ENCODE results near the gene FZD7.
A peak's percentile ranks its signal among the peaks of the same experiment; 100 is the strongest.

Gene FZD7

GRCh38 chr2:202022755-202023154 lies 10.9 kb upstream of the FZD7 start:
- no peak for DNase-seq
- TF ChIP-seq GATA1 (IDR thresholded peaks at IDR 0.05; ENCODE audit: low read depth, low read length) (no peak), POLR2A (IDR thresholded peaks at IDR 0.05; ENCODE audit: low read length) (no peak)

DNA sequence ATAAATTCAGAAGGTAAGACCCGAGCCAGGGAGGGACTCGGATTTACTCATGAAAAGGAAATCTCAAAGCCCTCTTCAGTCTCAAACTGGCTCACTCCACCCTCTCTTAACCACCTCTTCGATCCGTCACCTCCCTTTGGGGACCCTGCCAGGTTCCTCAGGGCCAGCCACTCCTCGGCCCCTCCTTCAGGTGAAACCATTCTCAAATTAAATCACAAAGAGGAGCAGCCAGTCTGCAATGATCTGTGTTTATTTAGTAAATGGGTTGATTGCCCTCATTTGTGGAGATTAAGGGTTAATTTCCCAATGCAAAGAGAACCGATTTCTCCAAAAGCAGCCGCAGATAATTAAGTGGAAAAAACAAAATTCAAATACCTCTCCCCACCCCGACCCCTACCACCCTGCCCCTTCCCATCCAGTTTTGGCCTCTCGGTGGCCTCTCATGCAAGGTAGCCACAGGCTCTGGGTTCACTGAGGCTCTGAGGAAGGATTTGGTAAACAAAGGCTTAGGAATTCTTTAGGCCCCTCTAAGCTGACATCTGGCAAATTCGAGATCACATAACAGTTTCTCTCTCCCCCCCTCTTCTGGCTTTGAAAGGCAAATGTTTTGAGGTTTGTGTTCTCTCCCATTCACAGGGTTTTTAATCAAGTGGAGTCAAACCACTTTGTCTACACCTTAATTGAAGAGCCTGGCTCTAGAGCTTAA lies 10.3 kb upstream of the FZD7 start:
- DNase-seq: no peak
- TF ChIP-seq POLR2A (IDR thresholded peaks at IDR 0.05; ENCODE audit: low read length) (no peak), GATA1 (IDR thresholded peaks at IDR 0.05; ENCODE audit: low read depth, low read length) (no peak)

DNA sequence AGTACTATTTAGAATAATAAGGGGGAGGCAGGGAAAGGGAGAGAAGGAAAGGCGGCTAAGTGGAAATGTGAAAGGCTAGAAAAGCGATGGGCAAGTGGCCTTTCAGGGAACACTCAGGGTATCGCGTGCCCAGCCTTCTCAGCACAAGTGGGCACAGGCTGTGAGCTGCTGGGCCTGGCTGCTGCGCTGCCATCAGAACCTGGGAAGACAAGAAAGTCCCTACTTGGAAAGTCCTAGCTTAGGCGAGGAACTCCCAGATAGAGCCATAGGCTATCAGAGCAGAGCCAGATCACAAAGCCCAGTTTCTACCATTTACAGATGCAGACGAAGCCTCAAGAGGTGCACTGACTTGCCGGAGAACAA lies 9.8 kb upstream of the FZD7 start:
- no peak for DNase-seq
- TF ChIP-seq GATA1 (IDR thresholded peaks at IDR 0.05; ENCODE audit: low read depth, low read length): no peak
- TF ChIP-seq POLR2A (IDR thresholded peaks at IDR 0.05; ENCODE audit: low read length): no peak

DNA sequence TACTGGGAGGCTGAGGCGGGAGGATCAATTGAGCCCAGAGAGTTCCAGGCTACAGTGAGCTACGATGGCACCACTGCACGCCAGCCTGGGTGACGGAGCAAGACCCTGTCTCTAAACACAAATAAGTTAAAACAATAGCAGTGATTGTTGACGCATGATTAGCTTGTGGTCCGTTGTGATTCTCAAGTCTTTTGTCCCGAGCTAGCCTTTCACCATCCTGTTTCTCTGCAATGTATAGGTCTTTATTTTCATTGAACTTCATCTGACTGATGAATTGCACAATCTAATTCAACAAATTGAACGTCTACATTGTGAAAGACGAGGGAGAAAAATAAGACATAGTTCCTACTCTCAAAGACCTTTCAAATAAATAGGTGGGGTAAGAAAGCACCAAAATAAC lies 8.8 kb upstream of the FZD7 start:
- TF ChIP-seq GATA1 (IDR thresholded peaks at IDR 0.05; ENCODE audit: low read depth, low read length) (no peak), POLR2A (IDR thresholded peaks at IDR 0.05; ENCODE audit: low read length) (no peak)
- no peak for DNase-seq

DNA sequence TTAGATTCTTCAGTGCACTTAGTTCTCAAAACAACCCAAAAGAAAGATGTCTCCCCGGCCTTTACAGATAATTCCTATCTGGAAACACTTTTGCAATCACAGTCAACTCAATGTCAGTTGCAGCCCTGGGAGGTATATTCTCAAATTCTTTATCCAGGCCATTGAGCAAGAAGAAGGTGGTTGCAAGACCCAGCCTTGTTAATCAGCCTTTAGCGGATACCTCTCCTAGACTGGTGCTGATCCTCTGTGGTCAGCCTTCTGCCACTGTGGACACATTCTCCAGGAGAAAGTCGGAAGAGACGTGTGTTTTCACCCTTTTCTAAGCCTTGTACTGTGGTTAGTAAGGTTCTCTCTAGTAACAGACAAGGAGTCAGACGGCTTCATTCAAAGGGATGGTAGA lies 7.8 kb upstream of the FZD7 start:
- TF ChIP-seq POLR2A (IDR thresholded peaks at IDR 0.05; ENCODE audit: low read length) (no peak), GATA1 (IDR thresholded peaks at IDR 0.05; ENCODE audit: low read depth, low read length) (no peak)
- DNase-seq: no peak

DNA sequence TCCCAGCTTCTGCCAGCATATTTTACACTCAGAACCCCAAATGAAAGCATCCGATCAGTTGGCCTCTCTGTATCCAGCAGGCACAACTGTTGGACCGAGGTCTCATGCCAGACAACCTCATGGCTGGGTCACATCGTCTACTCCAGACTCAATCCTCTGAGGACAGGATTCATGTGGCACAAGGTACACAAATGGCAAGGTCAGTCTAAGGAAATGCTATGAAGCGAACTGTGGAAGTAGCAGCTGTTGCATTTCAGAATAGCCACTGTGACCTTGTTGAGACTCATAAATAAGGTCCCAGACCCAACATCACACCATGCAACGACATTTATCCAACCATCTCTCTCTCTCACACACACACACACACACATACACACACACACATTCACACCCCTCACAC lies 7.1 kb upstream of the FZD7 start:
- TF ChIP-seq GATA1 (IDR thresholded peaks at IDR 0.05; ENCODE audit: low read depth, low read length) (no peak), POLR2A (IDR thresholded peaks at IDR 0.05; ENCODE audit: low read length) (no peak)
- no peak for DNase-seq

GRCh38 chr2:202030691-202031090 lies 3.0 kb upstream of the FZD7 start:
- DNase-seq: no peak
- no peak for TF ChIP-seq POLR2A (IDR thresholded peaks at IDR 0.05; ENCODE audit: low read length)
- TF ChIP-seq GATA1 (IDR thresholded peaks at IDR 0.05; ENCODE audit: low read depth, low read length): no peak

- DNase-seq: no peak
- TF ChIP-seq GATA1 (IDR thresholded peaks at IDR 0.05; ENCODE audit: low read depth, low read length) (no peak), POLR2A (IDR thresholded peaks at IDR 0.05; ENCODE audit: low read length) (no peak)
Observed at GRCh38 chr2:202031246-202031951, 2.3 kb upstream of the FZD7 start.

DNA sequence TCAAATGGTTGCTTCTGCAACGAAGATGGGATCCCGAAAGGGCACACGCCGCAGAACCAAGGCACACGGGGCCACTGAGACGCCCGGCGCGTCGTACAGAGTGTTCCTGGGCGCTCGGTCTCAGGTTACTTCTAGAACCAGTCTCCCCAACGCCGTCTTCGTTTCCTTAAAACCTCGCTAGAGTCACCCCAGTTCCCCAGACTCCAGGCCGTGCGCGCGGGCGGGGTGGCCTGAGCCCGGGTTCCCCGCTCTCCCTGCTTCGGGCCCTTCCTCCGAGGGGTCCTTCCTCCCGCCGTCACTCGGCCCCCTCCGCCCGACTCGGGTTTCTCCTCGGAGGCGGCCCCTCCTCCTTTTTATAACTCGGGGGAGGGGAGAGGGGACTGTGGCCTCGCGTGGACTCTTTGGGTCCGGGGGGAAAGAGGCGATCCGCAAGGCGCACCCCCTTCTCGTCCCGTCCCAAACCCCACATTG lies 774 bp upstream of the FZD7 start:
- TF ChIP-seq GATA1 (IDR thresholded peaks at IDR 0.05; ENCODE audit: low read depth, low read length) (no peak), POLR2A (IDR thresholded peaks at IDR 0.05; ENCODE audit: low read length) (no peak)
- peak; percentile 27 to 39 for DNase-seq

DNA sequence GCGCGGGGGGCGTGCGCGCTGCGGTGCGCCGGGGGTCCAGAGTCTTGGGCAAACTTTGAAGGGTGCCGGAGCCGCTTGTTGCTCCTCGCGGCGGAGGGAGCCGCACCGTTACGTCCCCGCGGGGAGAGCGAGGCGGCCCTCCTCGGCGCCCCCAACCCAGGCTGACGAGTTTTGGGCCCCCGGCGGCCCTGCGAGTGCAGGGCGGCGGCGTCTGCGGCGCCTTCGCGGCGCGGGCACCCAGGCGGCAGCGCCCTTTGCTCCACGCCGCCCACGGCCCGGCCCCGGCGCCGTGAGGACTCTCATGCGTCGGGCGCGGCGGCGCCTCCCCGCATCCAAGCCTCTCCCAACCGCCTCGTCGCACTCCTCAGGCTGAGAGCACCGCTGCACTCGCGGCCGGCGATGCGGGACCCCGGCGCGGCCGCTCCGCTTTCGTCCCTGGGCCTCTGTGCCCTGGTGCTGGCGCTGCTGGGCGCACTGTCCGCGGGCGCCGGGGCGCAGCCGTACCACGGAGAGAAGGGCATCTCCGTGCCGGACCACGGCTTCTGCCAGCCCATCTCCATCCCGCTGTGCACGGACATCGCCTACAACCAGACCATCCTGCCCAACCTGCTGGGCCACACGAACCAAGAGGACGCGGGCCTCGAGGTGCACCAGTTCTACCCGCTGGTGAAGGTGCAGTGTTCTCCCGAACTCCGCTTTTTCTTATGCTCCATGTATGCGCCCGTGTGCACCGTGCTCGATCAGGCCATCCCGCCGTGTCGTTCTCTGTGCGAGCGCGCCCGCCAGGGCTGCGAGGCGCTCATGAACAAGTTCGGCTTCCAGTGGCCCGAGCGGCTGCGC lies 814 bp downstream of the FZD7 start:
- DNase-seq: peak; percentile 41 to 43
- no peak for TF ChIP-seq GATA1 (IDR thresholded peaks at IDR 0.05; ENCODE audit: low read depth, low read length)
- TF ChIP-seq POLR2A (IDR thresholded peaks at IDR 0.05; ENCODE audit: low read length): no peak

DNA sequence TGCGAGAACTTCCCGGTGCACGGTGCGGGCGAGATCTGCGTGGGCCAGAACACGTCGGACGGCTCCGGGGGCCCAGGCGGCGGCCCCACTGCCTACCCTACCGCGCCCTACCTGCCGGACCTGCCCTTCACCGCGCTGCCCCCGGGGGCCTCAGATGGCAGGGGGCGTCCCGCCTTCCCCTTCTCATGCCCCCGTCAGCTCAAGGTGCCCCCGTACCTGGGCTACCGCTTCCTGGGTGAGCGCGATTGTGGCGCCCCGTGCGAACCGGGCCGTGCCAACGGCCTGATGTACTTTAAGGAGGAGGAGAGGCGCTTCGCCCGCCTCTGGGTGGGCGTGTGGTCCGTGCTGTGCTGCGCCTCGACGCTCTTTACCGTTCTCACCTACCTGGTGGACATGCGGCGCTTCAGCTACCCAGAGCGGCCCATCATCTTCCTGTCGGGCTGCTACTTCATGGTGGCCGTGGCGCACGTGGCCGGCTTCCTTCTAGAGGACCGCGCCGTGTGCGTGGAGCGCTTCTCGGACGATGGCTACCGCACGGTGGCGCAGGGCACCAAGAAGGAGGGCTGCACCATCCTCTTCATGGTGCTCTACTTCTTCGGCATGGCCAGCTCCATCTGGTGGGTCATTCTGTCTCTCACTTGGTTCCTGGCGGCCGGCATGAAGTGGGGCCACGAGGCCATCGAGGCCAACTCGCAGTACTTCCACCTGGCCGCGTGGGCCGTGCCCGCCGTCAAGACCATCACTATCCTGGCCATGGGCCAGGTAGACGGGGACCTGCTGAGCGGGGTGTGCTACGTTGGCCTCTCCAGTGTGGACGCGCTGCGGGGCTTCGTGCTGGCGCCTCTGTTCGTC lies 1.7 kb downstream of the FZD7 start:
- peak; percentile 60 to 63 for DNase-seq
- TF ChIP-seq GATA1 (IDR thresholded peaks at IDR 0.05; ENCODE audit: low read depth, low read length): no peak
- no peak for TF ChIP-seq POLR2A (IDR thresholded peaks at IDR 0.05; ENCODE audit: low read length)

DNA sequence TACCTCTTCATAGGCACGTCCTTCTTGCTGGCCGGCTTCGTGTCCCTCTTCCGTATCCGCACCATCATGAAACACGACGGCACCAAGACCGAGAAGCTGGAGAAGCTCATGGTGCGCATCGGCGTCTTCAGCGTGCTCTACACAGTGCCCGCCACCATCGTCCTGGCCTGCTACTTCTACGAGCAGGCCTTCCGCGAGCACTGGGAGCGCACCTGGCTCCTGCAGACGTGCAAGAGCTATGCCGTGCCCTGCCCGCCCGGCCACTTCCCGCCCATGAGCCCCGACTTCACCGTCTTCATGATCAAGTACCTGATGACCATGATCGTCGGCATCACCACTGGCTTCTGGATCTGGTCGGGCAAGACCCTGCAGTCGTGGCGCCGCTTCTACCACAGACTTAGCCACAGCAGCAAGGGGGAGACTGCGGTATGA lies 2.3 kb downstream of the FZD7 start:
- no peak for DNase-seq
- no peak for TF ChIP-seq POLR2A (IDR thresholded peaks at IDR 0.05; ENCODE audit: low read length)
- TF ChIP-seq GATA1 (IDR thresholded peaks at IDR 0.05; ENCODE audit: low read depth, low read length): no peak

DNA sequence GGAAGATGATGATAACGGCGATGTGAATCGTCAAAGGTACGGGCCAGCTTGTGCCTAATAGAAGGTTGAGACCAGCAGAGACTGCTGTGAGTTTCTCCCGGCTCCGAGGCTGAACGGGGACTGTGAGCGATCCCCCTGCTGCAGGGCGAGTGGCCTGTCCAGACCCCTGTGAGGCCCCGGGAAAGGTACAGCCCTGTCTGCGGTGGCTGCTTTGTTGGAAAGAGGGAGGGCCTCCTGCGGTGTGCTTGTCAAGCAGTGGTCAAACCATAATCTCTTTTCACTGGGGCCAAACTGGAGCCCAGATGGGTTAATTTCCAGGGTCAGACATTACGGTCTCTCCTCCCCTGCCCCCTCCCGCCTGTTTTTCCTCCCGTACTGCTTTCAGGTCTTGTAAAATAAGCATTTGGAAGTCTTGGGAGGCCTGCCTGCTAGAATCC lies 3.0 kb downstream of the FZD7 start:
- DNase-seq: no peak
- no peak for TF ChIP-seq POLR2A (IDR thresholded peaks at IDR 0.05; ENCODE audit: low read length)
- no peak for TF ChIP-seq GATA1 (IDR thresholded peaks at IDR 0.05; ENCODE audit: low read depth, low read length)

All from erythroblast (primary cell).